GM21737 (cell line): ENCODE data around the gene SV2A.
"Not testable (repeated sequence)": the region's sequence is repeated elsewhere in the genome, so short reads cannot be mapped to it uniquely, and the experiment has no call there.

ENCODE experiments used
- ATAC-seq: cut with Tn5 transposase; IDR thresholded peaks from one replicate; pipeline ENCODE4 v1.9.1; 2021; ENCODE audit warnings: mild to moderate bottlenecking, moderate library complexity; ENCODE audit not compliant: unreplicated experiment

SV2A gene

DNA sequence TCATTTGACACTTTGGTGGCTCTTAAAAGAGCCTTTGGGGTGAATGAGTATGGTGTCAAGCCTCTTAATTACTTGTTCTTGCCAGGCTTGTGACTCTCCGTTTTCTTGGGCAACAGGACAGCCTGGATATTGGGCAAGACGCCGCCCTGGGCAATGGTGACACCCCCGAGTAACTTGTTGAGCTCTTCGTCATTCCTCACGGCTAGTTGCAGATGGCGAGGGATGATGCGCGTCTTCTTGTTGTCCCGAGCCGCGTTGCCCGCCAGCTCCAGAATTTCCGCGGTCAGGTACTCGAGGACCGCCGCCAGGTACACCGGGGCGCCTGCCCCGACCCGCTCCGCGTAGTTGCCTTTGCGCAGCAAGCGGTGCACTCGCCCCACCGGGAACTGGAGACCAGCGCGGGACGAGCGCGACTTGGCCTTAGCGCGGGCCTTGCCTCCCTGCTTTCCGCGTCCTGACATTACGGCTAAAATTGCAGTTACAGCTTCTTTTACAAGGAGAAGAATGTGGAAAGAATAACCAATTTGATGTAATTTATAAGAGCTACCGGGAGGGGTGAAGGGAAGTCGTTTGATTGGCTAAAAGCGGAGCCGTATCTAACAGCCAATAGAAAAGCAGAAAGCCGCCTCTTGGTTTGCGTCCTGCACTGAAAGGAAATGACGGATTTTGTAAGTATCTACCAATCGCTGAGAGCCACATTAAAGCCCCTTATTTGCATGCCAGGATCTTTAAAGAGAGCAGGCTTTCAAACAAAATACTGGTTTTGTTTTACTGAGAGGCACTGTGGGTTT lies 30.0 kb downstream of the SV2A start:
- ATAC-seq = peak; percentile 42

- not testable (repeated sequence) for ATAC-seq
Observed at GRCh38 chr1:149887196-149887455, 30.5 kb downstream of the SV2A start.

DNA sequence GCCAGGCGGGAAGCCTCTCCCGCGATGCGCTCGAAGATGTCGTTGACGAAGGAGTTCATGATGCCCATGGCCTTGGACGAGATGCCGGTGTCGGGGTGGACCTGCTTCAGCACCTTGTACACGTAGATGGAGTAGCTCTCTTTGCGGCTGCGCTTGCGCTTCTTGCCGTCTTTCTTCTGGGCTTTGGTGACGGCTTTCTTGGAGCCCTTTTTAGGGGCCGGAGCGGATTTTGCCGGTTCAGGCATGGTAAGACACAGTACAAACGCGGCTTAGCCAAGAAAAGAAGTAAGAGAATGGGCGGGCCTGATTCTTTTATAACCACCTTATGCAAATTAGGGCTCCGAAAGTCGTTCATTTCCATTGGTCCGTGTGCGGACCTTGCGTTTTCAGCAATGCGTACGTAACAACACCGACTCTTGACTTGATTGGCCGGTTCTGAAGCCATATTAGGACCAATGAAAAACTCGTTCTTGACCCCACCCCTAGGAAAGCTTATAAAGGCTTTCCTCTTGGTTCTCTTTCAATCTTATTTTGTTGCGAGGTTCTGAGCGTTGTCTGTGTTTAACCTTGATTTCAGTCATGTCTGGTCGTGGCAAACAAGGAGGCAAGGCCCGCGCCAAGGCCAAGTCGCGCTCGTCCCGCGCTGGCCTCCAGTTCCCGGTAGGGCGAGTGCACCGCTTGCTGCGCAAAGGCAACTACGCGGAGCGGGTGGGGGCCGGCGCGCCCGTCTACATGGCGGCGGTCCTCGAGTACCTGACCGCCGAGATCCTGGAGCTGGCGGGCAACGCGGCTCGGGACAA lies 31.0 kb downstream of the SV2A start:
- ATAC-seq = peak; percentile 46

DNA sequence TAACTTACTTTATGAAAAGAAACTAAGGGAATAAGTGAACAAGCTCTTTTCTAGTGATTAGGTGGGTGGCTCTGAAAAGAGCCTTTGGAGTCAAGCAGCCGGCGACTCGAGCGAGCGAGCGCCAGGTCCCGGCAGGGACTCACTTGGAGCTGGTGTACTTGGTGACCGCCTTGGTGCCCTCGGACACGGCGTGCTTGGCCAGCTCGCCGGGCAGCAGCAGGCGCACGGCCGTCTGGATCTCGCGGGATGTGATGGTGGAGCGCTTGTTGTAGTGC lies 31.6 kb downstream of the SV2A start:
- not testable (repeated sequence) for ATAC-seq

- no peak for ATAC-seq
Observed at GRCh38 chr1:149885339-149886120, 32.1 kb downstream of the SV2A start.

- ATAC-seq = no peak
Observed at GRCh38 chr1:149884433-149885338, 33.0 kb downstream of the SV2A start.

- ATAC-seq = no peak
Observed at GRCh38 chr1:149883598-149884247, 33.9 kb downstream of the SV2A start.

DNA sequence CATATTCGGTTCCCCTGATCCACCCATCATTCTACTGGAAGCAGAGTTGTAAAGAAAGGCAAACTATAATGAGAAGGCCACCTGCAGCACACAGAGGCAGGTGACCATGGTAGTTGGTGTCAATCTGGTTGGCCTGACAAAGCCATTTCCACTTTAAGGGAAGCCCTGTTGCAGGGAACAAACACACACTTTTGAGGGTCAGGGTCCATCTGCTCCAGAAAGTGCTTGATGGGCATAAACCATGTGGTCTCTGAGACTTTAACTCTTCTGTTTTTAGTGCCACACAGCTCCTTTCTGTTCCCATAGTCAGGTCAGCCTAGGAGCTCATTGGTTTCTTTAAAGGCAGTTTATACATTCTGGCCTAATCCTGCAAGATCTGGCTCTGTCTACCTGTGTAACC lies 35.8 kb downstream of the SV2A start:
- ATAC-seq = no peak

GRCh38 chr1:149879556-149879955 lies 38.1 kb downstream of the SV2A start:
- ATAC-seq = no peak

- no peak for ATAC-seq
Observed at GRCh38 chr1:149877211-149877946, 40.3 kb downstream of the SV2A start.

GRCh38 chr1:149873060-149873459 lies 44.6 kb downstream of the SV2A start:
- not testable (repeated sequence) for ATAC-seq

GRCh38 chr1:149866887-149867286 lies 50.8 kb downstream of the SV2A start:
- not testable (repeated sequence) for ATAC-seq

- not testable (repeated sequence) for ATAC-seq
Observed at GRCh38 chr1:149861497-149862054, 56.1 kb downstream of the SV2A start.

DNA sequence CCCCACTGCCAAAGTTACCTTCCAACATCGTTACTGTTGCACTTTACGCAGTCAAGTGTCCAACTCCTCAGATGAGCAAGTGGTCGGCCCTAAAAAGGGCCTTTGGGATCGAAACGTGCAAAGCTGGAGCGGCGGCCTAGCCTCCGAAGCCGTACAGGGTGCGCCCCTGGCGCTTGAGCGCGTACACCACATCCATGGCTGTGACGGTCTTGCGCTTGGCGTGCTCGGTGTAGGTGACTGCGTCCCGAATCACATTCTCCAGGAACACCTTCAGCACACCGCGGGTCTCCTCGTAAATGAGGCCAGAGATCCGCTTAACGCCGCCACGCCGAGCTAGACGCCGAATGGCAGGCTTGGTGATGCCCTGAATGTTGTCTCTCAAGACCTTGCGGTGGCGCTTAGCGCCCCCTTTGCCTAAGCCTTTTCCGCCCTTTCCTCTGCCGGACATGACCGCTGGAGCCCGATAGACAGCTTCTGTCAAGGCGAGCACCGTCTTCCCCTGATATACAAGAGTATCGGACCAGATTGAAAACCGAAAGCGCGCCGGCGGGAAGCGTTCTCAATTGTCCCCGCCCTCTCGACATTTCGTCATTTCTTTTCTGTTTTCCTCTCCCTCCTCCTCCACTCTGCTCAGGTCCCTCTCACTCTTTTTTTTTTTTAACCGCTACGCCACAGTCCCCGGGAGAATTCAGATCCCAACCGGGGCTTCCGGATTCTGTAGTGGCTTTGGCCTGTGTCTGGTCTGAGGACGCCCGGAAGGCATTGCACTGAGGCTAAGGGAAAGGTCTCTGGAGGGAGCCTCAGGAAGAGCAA lies 56.8 kb downstream of the SV2A start:
- ATAC-seq = peak; percentile 57

GRCh38 chr1:149860271-149860670 lies 57.4 kb downstream of the SV2A start:
- not testable (repeated sequence) for ATAC-seq
